NCI-H82 (cell line): ENCODE measurements around the gene MYOM3.
"Not testable (repeated sequence)": the region's sequence is repeated elsewhere in the genome, so short reads cannot be mapped to it uniquely, and the experiment has no call there.

Source experiments
- DNase-seq: peaks from one replicate; lab custom pipeline; 2025; lab: John Stamatoyannopoulos, UW

Gene MYOM3

DNA sequence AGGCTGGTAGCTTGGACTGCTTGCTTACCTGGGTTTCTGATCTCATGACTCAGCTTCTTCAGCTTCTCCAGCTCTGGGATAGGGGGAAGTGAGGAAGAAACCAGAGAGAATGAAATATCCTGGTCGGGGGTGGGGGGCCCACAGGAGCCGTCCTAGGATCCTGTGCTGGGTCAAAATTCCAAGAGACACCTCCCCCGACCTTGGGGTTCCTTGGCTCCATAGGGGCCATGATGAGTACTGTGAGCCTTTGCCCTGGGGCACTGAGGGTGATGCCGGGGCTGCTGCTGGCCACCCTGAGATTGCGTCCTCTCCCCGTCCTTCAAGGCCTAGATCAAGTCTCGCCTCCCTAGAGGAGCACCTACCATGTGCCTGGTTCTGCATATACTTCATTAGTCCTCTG, 40.0 kb downstream of the MYOM3 start:
- no peak for DNase-seq

DNA sequence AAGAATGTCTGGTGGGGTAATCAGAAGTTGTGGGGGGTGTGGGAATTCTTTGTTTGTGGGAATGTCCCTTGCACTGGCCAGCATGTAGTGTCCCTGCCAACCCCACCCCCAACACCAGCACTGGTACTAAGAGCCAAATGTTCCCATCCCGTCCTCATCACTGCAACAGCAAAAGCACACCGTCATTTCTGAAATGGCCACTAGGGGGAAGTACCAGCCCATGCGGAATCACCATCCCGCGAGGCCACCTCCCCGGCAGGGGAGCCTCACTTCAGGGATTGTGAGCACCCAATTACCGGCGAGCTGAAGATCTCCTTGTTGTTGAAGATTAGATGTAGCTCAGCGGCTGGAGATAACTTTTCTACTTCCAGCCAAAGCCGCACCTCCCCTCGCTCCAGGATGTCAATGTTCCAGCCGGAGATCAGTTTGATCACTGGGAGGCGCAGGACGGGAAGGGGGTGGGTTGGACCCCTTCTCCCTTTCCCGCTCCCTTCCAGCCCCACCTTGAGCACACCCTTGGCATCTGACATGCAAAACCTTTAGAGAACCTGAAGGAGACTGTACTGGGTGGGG, 41.0 kb downstream of the MYOM3 start:
- DNase-seq, result peak; percentile 94

DNA sequence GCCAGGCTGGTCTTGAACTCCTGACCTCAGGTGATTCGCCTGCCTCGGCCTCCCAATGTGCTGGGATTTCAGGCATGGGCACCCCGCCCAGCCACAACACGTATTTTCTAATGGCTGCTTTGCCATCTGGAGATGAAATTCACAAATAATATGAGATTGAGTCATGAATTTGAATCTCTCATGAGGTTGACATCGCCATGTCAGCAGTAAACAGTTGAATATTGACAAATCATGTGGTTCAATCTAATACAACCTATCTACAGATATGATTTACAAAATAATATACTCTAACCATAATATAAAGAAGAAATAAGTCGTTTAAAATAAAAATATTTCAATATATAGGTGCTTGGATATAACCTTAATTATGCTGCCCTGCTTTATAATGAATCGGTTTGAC, 42.1 kb downstream of the MYOM3 start:
- DNase-seq, result no peak

DNA sequence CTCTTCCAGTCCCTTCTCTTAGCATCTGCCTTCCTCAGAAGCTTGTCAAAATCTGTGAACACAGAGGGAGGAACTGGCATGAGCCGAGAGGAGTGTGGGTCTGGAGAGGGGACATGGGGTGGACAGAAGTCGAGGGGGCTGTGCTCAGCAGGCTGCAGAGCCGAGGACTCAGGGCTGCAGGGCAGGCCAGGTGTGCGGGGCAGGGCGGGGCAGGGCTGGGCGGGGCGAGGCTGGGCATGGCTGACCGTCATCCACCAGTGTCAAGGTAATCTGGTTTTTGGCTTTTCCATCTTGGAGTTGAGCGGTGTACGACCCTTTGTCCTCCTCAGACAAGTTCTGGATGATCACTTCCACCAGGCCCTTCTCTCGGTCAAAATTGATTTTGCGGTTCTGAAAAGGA, 44.0 kb downstream of the MYOM3 start:
- DNase-seq, result no peak

DNA sequence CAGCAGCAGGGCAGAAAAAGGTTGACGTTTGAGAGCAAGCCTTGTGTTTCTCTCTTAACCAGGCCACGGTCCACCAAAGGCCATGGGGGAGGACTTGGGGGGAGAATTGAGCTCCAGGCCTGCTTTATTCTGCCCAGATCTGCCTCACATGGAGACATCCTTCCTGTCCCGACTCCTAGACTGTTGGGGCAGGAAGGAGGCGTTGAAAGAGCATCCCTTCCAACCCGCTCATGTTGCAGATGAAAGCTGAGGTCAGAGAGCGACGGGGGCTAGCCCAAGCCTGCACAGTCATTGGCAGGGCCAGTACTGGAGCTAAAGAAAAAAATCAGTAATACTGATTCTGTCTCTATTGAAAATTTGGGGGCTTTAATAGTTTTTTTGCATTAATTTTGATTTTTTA, 46.6 kb downstream of the MYOM3 start:
- DNase-seq, result no peak

DNA sequence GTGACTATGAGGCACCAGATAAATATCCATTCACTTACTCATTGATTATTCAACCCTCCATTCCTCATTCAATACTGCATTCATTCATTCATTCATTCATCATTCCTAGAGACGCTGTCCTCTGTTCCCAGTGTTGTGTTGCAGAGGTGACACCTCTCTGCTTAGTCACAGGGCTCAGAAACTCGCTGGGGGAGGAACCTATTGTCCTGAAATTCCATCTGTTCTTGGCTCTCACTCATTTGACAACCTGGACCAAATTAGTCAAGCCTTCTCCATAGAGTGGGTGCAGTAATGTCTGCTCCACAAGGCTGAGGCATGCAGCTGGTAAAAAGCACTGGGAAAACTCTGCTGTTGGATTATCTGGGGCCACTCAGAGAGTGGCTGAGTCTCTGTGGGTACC, 49.7 kb downstream of the MYOM3 start:
- no peak for DNase-seq

DNA sequence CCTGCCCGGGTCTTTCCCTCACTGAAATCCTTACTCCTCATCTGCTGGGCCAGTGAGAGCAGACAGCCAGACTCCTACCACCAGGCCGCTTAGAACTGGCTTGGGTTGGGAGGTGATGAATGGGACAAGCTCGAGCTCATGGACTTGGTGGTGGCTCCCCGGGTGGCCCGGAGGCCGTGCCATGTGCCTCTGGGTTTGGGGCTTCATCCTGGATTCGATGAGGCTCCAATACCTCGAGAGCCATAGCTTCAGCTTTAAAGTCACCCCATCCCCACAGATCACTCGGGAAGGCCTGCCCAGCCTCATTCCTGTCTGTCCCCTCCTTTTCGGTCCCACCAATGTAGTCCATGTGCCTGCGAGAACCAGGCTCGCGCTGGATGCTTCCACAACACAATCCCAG, 51.5 kb downstream of the MYOM3 start:
- DNase-seq, result no peak

DNA sequence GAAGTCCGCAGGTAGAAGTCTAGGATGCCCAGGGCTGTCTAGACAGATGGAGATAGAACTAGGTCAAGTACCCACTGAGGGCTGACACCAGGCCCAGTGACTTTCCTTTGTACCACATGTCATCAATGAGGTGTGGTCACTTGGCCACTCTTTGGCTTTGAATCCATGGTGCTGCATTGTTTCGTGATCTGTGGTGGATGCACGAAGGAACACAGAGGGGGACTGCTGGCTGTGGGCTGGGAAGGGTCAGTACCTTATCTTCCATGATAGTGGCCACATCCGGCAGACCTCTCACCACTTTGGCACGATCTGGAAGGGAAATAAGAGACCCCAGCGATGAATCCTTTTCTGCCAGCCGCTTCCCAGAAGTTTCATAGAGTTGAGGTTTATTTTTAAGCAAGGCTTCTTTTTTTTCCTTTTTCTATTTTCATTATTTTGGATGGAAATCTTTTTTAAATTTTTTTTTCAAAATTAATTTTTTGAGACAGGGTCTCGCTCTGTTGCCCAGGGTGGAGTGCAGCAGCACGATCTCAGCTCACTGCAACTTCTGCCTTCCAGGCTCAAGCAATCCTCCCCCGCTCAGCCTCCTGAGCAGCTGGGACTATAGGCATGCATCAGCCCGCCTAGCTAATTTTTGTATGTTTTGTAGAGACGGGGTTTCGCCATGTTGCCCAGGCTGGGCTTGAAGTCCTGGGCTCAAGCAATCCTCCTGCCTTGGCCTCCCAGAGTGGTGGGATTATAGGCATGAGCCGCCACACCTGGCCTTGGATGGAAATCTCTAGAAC, 53.1 kb downstream of the MYOM3 start:
- DNase-seq, result no peak

DNA sequence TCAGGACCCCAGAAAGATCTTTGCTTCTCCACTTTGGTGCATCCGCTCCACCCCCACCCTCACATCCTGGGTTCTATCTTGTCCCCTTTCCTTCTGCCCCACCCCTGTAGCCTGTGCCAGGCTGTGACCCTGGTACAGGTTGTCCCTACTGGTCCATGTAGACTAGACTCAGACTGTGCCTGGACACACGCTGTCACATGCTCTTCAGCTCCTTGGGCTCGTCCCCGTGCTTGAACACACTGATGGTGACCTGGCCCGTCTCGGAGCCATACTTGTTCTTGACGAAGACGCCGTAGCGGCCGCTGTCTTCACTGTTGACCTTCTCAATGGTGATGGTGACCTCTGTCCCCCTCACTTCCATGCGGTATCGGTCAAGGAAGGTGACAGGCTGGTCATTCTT, 54.8 kb downstream of the MYOM3 start:
- no peak for DNase-seq

DNA sequence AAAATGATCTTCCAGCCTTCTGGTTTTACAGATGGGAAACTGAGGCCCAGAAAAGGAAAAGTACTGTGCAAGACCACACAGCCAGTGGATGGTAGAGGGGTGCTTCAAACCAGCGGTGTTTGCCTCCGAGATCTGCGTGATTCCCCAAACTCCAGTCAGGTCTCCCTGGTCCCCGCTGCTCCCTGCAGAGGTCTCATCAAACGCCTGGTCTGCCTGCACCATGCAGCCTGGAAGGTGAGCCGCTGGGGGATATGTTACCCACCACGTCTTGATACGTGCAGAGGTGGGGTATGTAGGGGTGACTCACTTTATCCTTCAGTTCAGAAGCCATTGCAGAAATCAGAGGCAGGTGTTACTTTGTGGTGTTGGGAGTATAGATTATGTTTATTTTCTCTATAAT, 56.3 kb downstream of the MYOM3 start:
- DNase-seq, result no peak

DNA sequence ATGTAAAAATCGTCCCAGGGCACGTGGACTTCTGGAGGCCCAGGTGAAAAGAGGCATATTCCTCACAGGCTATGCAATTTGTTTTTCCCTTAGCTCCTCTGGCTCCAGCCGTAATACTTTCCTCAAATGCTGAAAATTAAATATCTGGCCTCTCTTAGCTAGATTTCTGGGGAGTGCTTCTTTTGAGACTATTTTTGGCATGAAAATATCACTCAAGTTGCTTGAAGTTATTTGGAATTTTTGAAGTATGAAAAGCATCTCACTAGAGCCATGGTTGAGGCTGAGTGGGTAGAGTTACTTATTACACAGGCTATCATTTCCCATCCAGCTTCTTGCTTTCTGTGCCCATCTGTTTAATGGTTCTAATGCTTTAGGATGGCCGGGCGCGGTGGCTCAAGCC, 59.7 kb downstream of the MYOM3 start:
- DNase-seq, result no peak

DNA sequence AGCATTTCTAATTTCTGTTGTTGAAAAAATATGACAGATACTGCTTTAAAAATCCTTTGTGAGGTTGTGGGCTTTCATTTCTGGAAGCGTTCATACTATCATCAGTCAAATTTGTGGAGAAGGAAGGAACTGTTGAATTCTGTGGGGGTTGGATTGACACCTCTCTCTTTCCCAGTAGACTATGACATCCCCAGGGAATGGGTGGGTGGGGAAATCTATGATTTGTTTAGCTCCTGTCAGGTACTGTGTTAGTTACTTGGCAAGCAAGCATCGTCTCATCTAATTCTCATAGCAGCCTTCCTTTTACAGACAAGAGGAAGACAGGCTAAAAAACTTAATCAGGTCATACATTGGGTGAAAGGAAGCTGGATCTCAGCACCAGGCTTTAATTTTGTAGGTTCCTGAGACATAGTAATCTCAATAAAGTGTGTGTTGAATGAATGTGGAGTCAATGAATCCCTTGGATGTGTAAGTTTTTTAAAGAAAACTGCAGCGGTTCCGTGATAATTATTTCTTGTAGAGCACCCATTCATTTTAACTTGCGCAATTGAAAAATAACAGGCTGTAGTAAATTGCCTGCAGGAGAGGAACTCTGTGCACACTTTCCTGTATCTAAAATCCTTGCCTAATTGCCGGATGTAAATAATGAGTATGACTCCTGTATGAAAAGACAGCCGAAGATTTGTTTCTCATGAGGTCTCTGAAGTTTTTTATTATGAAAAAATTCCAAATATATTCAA, 60.6 kb downstream of the MYOM3 start:
- no peak for DNase-seq

DNA sequence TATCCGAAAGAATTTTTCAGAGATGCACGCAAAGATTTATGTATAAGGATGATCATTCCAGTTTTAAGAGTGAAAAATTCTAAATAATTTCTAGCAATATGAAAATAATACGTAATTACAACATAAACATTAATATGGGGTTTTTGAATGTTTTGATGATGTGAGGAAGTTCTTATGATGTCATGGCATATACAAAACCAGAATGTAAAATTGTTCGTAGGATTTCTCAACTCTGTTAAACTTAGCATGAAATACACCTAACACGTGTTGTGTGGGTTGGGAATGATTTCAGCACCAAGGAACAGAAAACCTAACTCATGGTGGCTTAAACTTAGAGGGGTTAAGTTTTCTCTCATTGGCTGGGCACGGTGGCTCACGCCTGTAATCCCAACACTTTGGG, 62.2 kb downstream of the MYOM3 start:
- DNase-seq, result no peak

DNA sequence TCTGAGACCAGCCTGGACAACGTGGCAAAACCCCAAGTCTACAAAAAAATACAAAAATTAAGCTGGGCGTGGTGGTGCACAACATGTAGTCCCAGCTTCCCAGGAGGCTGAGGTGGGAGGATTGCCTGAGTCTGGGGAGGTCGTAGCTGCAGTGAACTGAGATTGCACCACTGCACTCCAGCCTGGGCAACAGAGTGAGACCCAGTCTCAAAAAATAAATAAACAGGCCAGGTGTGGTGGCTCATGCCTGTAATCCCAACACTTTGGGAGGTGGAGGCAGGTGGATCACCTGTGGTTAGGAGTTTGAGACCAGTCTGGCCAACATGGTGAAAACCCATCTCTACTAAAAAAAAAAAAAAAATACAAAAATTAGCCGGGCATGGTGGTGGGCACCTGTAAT, 63.0 kb downstream of the MYOM3 start:
- not testable (repeated sequence) for DNase-seq

DNA sequence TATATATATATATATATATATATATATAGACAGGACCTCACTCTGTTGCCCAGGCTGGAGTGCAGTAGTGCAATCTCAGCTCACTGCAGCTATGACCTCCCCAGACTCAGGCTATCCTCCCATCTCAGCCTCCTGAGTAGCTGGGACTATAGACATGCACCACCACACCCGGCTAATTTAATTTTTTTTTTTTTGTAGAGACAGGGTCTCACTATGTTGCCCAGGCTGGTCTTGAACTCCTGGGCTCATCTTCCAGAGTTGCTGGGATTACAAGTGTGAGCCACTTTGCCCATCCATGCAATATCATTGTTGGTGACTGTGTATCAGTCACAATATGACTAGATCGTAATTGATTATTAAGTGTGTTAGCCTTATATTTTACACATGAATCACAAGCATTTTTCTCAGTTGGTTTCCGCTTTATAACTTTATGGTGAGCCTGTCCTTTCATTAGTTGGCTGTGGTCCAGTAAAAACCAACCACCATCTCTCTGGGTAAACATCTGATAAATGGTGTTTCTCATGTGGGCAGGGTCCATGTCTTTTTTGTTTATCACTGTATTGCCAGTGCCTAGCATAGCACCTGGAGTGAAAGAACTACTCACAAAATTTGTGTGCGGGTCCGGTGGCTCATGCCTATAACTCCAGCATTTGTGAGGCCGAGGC, 63.6 kb downstream of the MYOM3 start:
- DNase-seq, result no peak

DNA sequence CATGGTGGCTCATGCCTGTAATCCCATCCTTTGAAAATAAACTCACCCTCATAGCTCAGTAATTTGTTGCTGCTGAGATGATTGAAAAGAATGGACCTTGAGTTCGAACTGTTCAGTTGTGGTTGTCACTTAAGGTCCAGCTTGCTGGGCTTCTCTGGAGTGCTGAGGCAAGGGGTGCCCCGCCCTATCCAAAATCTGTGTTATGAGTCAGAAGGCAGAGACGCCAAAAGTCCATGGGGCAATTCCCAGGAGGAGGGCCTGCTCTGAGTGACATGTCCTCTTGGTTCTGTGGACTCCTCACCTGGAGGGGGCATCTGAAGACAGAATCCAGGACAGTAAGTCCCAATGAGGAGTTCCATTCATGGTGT, 64.8 kb downstream of the MYOM3 start:
- no peak for DNase-seq

DNA sequence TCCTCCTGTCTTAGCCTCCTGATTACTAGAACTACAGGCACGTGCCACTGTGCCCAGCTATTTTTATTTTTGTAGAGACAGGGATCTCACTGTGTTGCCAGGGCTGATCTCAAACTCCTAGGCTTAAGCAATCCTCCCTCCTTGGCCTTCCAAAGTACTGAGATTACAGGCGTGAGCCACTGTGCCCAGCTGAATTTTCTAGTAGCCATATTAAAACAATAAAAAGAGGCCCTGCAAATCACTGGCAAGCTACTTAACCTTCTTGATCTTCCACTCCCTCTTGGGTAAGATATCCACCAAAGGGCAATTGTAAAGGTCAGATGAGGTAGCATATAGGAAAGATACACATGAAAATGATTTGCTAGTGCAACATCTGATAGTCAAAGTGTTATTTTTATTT, 66.2 kb downstream of the MYOM3 start:
- peak; percentile 42 for DNase-seq

DNA sequence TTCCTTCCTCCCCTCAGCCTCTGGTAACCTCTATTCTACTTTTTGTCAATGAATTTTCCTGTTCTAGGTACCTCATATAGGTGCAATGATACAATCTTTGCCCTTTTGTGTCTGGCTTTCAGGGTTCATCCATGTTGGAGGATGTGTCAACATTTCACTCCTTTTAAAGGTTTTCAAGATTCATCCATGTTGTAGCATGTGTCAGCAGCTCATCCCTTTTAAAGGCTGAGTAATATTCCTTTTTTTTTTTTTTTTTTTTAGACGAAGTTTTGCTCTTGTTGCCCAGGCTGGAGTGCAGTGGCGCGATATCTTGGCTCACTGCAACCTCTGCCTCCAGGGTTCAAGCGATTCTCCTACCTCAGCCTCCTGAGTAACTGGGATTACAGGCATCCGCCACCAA, 67.3 kb downstream of the MYOM3 start:
- not testable (repeated sequence) for DNase-seq

DNA sequence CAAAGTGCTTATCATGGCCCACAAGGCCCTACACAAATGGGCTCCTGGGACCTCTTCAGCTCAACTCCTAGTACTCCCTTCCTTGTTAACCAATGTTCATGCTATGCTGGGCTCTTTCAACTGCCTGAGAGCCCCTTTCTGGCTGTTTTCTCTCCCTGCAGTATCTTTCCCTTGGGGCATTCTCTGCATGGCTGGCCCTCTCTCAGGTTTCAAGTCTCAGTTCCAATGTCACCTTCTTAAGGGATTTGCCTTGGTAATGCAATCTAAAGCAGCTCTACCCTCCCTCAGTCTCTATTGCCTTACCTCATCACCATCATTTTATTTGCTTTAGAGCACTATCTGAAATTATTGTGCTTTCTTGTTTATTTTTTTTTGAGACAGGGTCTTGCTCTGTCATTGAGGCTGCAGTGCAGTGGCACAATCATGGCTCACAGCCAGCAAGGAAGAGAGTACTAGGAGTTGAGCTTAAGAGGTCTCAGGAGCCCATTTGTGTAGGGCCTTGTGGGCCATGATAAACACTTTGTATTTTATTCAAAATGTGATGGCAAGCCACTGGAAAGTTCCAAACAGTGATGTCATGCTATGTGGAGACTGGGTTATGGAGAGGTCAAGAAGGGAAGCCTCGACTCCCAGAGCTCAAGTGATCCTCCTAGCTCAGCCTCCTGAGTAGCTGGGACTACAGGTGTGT, 68.4 kb downstream of the MYOM3 start:
- peak; percentile 50 for DNase-seq

DNA sequence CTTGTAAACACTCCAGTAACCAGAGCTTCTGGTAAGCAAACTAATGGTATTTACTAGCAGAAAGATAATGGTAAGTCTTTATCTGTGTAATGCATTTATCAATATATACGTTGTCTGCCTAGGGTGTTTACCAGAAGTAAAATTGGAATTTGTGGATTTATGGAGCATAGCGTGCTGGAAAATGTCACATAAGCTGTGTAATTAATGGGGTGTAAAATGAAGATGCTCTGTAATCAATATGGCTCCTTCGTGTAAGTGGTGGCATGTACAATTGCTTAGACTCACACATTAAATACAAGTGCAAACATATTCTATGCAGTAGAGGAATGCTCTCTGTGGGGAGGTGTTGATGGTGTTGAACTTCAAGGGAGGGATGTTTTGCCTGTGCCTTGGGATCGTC, 69.6 kb downstream of the MYOM3 start:
- DNase-seq, result no peak

DNA sequence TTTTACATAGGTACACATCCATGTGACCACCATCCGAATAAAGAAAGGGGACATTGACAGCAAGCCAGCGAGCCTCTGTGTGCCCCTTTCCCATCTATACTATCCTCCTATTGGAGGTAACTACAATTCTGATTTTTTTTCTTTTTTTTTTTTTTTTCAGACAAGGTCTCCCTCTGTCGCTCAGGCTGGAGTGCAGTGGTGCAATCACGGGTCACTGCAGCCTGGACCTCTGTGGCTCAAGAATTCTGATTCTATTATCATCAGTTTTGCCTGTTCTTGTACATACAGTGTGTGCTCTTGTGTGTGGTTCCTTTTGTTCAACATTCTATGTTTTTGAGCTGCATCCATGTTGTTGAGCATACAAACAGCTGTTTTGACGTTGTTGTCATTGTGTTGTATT, 75.8 kb downstream of the MYOM3 start:
- no peak for DNase-seq

DNA sequence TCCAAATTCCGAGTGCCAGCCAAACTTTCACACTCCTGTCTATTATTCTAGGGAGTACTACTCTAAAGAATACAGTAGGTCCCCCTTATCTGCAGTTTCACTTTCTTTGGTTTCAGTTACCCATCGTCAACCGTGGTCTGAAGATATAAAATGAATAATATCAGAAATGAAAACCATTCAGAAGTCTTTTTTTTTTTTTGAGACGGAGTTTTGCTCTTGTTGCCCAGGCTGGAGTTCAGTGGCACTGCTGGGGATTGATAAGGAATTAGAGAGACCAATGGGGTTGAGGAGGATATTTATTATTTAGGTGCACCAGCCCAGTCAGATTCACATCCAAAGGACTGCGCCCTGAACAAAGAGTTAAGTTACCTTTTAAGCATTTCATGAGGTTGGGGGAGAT, 79.0 kb downstream of the MYOM3 start:
- no peak for DNase-seq
